NCI-H1930 (cell line): ENCODE measurements around the gene RTP3.

Experiments
- DNase-seq, 2 experiments: peaks; one replicate each; lab custom pipeline; 2025; lab: John Stamatoyannopoulos, UW

Gene RTP3

DNA sequence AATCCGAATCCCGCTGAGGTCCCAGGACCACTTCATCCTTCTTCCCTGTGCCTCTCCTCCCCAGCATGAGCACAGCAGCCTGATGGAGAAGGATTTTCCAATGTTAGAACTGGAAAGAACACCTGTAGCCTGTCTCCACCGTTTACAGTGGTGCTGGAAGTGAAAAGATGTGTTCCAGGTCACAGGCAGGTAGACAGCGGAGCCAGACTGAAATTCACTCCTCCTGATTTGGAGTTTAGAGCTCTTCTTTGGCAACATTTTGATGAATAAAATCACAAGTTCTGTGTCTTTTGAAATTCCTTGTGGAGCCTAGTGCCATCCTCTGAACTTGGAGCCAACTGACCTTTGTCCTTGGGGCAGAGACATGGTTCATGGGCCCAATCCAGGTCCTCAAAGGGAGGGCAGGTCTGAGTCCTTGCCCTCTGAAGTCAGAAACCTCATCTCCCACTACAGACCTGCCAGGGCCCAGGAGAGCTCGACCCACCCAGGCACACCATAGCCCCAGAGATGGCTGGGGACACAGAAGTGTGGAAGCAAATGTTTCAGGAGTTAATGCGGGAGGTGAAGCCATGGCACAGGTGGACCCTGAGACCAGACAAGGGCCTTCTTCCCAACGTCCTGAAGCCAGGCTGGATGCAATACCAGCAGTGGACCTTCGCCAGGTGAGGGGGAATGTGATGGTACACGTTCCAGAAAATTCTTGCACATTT lies at the start of gene RTP3:
TSS of gene RTP3 (plus strand) at position 421 of the 710 bp plus-strand sequence. CDS start at position 508, 87 bp downstream.
- no peak for DNase-seq

DNA sequence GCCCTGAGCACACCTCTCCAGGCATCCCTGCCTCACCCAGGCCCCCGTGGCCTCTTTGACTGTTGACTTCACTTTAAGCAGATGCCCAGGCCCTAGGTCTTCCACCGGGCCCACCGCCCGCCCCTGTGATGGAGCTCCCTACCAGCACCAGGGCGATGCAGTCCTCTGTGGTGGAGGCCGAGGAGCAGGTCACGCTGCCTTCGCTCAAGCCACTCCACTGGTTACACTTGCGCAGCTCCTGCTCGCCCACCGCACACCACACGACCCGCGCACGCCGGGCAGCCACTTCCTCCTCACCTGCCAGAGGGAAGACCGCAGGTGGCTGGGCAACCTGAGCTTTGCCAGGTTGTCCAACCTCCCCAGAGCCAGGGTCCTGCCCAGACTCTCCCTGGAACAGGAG lies 49.1 kb upstream of the RTP3 start:
- no peak for DNase-seq

- no peak for DNase-seq
Measured at GRCh38 chr3:46449755-46450552, 47.8 kb upstream of the RTP3 start.

DNA sequence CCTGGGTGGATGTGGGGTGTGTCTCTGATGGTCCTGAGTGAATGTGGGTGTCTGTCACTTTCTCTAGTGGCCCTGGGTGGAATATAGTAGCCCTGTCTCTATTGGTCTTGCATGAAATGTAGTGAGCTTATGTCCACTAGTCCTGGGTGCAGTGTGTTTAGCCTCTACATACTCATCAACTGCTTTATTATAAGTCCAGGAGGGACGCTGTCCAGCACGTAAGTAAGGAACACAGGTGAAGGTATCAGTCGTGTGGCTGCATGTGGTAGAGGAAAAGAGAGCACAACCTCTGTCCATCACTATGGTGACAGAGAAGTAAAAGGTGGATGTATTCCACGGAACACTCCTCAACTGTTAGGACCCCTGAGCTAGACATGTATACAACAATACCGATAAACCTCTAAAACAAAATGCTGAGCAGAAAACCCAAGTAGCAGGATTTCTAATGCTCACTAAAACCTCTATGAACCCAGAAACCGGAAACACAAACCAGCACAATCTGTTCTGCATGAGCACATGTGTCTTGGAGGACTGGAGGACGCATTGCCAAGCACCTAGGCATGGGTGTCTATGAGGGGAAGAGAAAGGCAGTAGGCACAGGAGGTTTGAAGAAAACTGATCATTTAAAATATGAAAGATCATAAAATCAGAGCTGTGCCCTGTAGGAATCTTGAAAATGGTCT lies 44.1 kb upstream of the RTP3 start:
- DNase-seq, result no peak

DNA sequence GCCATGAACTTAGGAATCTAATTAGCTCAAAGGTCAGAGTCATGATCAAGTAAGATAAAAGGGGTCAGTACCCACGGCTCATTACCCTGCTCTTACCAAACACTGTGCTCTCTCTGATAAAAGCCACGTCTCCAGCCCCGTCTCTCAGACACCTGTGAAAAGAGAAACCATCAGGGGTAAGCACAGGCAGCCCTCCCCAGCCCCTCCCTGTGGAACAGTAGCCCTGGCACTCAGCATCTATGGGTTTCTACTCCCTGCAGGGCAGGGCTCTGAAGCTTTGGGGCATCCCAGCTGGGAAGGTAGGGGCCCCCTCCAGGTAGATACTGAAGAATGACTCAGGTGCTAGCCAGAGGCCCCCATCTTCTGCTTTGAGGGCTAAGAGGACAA lies 43.6 kb upstream of the RTP3 start:
- DNase-seq, result no peak

DNA sequence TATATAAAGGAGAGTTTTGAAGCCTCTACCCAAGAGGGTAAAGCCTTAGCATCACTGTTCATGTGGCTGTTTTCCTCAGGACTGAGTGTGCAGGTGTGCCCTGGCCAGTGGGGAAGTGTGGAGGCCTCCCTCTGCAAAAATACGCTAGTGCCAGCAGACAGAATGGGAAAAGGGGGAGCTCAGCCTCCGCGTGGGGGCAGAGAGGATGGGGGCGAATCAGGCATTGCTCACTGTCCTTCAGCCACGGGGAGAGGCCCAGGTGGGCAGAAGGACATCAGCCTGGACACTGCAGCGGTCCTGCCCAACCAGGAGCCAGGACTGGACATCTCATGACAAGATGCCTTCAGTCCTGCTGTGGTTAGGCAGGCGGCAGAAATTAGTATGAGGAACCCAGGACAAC lies 43.2 kb upstream of the RTP3 start:
- no peak for DNase-seq

DNA sequence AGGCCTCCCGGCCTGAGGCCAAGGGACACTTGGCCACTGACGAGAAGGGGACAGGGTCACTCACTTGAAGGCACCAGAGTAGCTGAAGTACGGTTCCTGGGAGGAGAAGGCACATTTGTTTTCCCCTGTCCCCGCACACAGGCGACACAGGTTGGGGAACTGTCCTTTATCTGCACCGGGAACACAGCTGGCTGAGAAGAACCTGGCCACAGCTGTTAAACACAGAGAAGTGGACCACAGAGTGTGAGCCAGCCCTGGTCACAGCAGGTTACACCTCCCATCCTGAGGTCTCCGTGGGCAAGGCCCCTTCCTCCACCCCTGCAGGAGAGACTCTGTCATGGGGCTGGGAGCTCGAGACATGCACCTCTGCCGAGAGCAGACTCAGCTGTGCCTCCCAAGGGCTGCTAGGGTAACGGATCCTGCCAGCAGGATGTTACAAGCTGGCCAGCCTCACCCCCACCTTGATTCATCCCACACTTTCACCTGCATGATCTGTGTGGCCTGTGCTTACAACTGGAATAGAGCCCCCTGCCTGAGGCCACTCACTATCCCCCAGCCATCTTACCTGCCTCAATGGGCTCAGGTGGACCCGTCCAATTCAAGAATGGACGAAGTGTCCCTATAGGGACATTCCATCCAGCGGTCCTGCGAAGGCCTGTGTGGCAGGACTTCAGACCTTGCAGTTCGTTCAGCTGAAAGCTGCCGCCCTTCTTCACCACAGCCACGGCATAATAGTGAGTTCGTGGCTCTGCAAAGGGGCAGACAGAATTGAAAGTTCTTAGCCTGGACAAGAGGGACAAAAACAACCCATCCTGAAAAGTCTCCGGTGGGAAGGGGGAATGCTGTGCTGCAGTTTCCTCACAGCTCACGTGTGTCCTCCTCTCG lies 42.3 kb upstream of the RTP3 start:
- DNase-seq, result no peak

- DNase-seq, result no peak
Measured at GRCh38 chr3:46456118-46456517, 41.7 kb upstream of the RTP3 start.

- DNase-seq, result no peak
Measured at GRCh38 chr3:46460051-46460450, 37.7 kb upstream of the RTP3 start.

- no peak for DNase-seq
Measured at GRCh38 chr3:46462111-46462510, 35.7 kb upstream of the RTP3 start.

- DNase-seq, result no peak
Measured at GRCh38 chr3:46462511-46462910, 35.3 kb upstream of the RTP3 start.

- no peak for DNase-seq
Measured at GRCh38 chr3:46463120-46463867, 34.5 kb upstream of the RTP3 start.

GRCh38 chr3:46463868-46464241 lies 33.9 kb upstream of the RTP3 start:
- no peak for DNase-seq

- no peak for DNase-seq
Measured at GRCh38 chr3:46464326-46465195, 33.2 kb upstream of the RTP3 start, which contains the start of gene LTF. Gene LTF (minus strand): TSS chr3:46464905. CDS start chr3:46464867, 38 bp downstream.

GRCh38 chr3:46465196-46465520 lies 32.6 kb upstream of the RTP3 start:
- no peak for DNase-seq

GRCh38 chr3:46466273-46466672 lies 31.5 kb upstream of the RTP3 start:
- no peak for DNase-seq

- no peak for DNase-seq
Measured at GRCh38 chr3:46466871-46467403, 30.8 kb upstream of the RTP3 start.

DNA sequence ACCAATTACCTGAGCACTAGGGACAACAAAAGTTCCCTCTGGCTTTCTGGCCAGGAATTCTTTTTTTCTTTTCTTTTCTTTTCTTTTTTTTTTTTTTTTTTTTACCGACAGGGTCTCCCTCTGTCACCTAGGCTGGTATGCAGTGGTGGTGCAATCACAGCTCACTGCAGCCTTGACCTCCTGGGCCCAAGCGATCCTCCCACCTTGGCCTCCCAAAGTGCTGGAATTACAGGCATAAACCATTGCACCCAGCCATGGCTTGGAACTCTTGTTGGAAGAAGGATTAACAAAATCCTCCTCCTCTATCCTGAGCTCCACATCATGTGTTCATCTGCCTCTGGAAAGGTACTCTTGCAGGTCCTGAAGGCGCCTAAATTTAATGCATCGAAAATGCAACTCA lies 30.2 kb upstream of the RTP3 start:
- DNase-seq, result no peak

GRCh38 chr3:46468753-46469600 lies 28.8 kb upstream of the RTP3 start:
- DNase-seq, result no peak
